ENCODE results near the gene ABI2. TPM values are rescaled to one million over a fixed set of nuclear protein-coding genes. Genes with fewer than 3 reads are reported as not detected.
"Not testable (repeated sequence)": the region's sequence is repeated elsewhere in the genome, so short reads cannot be mapped to it uniquely, and the experiment has no call there.

The ABI2 gene
- total RNA-seq, 4 donors from 2014 or later, result 19.8 to 25.1 (median 22.8) TPM

DNA sequence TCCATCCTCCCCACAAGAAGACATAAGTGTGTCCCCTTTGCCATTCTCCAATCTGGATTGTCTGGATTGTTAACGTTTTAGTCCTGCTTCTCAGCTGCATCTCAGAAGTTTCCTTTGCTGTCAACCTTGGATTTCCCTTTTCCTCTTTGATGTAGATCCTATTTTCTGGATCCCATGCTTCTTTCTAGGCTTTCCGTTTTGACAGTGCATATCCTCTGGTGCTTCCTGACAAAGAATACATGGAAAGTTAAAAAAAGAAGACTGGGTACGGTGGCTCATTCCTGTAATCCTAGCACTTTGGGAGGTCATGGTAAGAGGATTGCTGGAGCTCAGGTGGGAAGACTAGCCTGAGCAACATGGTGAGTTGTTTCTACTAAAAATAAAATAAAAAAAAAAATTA lies 26.8 kb downstream of the ABI2 start:
- TF ChIP-seq, protein P1, sequence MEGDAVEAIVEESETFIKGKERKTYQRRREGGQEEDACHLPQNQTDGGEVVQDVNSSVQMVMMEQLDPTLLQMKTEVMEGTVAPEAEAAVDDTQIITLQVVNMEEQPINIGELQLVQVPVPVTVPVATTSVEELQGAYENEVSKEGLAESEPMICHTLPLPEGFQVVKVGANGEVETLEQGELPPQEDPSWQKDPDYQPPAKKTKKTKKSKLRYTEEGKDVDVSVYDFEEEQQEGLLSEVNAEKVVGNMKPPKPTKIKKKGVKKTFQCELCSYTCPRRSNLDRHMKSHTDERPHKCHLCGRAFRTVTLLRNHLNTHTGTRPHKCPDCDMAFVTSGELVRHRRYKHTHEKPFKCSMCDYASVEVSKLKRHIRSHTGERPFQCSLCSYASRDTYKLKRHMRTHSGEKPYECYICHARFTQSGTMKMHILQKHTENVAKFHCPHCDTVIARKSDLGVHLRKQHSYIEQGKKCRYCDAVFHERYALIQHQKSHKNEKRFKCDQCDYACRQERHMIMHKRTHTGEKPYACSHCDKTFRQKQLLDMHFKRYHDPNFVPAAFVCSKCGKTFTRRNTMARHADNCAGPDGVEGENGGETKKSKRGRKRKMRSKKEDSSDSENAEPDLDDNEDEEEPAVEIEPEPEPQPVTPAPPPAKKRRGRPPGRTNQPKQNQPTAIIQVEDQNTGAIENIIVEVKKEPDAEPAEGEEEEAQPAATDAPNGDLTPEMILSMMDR (IDR thresholded peaks at IDR 0.05), result no peak
- no peak for ATAC-seq (ENCODE audit: low FRiP score)
- no peak for DNase-seq (ENCODE audit: low spot score)

DNA sequence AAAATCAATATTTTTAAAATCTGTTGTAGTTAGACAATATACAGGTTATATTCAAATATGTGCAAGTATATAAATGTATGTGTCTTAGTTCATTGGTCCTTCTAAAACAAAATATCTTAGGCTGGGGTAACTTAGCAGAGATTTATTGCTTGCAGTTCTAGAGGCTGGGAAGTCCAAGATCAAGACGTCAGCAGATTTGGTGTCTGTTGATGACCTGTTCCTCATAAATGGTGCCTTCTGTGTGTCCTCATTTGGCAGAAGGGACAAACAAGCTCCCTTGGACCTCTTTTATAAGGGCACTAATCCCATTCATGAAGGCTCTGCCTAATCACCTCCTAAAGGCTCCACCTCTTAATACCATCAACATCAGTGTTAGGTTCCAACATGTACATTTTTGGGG lies 31.3 kb downstream of the ABI2 start:
- TF ChIP-seq, protein P1 (IDR thresholded peaks at IDR 0.05), result no peak
- no peak for DNase-seq (ENCODE audit: low spot score)
- ATAC-seq (ENCODE audit: low FRiP score), result no peak

DNA sequence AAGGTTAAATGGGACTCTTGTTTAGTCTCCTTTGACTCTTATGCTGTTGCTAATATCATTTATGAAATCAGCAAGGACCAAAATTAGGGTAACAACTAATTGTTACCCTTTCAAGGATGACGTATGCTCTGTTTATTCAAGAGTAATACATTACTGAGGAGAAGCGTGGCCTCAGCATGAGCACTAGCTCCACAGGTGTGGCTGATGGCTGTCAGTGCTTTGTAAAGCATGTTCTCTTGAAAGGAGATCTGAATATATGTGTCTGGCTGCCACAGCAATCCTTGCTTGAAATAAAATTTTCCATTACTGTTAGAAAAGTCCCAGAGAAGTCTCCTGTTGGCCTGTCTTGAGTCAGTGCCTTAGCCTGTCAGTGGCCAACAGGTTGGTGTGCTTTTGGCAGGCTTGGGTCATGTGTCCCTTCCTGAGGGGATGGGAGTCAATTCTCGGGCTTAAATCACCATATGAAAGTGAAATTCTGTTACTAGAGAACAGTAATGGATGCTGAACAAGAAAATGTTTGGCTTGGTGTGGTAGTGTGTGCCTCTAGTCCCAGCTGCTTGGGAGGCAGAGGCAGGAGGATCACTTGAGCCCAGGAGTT lies 32.7 kb downstream of the ABI2 start:
- no peak for DNase-seq (ENCODE audit: low spot score)
- ATAC-seq (ENCODE audit: low FRiP score), result no peak
- TF ChIP-seq, protein P1 (IDR thresholded peaks at IDR 0.05), result no peak

DNA sequence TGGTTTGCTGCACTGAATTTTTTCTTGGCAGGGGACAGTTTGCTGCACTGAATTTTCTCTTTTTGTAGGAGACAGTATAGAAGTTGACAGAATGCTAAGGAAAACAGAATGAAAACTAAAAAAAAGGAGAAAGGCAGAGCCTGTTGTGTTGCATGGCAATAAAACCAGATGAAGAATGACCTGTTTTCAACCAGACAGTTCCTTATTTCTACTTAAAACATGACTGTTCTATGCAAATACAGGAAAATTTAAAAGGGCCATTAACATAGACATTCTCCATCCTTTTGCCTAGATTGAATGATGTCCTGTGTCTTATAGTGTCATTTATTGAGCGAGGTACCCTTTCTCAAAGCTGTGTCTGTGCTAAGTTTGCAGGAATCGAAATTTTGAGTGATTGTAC lies 33.3 kb downstream of the ABI2 start:
- DNase-seq (ENCODE audit: low spot score) (no peak), ATAC-seq (ENCODE audit: low FRiP score) (no peak)
- TF ChIP-seq, protein P1 (IDR thresholded peaks at IDR 0.05), result no peak

DNA sequence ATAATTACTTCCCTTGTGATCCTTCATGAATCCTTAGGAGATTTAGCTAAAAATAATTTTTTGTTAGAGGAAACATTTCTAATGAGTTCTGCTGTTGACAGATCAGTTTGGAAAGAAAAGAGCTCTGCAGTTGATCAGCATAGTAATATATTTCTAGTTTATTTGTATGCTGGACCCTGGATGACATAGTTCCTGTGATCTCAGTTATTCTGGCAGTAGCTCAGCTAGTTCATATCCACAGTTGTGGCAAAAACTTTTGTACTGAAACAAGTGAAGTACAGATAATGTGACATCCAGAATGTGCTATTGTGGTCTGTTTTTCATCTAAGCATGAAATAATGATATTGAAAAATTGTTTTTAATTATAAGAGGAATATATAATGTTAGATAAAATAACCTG lies 33.7 kb downstream of the ABI2 start:
- DNase-seq (ENCODE audit: low spot score) (no peak), ATAC-seq (ENCODE audit: low FRiP score) (no peak)
- TF ChIP-seq, protein P1 (IDR thresholded peaks at IDR 0.05), result no peak

DNA sequence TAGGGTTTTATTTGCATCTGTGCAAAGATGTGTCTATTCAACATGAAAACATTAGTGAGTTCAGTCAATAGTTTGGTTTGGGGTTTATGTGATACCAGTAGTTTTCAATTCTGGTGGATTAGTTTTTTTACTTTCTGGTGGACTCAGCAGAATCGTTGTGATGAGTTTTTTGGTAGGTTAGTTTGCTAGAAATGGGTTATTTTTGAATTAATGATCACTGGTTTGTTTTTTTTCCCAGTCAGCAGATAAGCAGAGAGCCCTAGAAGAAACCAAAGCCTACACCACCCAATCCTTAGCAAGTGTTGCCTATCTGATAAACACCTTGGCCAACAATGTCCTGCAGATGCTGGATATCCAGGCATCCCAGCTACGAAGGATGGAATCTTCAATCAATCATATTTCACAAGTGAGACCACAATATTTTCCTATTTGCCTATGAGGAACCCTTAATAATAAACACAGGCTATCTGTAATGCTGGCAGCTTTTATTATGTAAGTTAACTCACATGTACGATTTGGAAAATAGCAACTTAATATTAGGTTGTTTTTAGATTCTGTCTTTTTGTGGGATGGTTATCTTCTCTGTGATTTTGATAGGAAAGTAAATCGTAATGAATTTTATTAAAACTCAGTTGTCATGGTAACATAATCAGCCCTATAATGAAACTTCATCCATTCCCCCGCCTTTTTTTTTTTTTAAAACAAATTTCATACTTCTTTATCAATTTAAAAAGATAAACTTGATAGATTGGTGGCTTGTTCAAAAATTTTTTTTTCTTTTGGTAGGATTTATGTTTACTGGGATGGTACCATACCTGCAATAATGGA lies 38.7 kb downstream of the ABI2 start:
- no peak for ATAC-seq (ENCODE audit: low FRiP score)
- TF ChIP-seq, protein P1 (IDR thresholded peaks at IDR 0.05), result no peak

DNA sequence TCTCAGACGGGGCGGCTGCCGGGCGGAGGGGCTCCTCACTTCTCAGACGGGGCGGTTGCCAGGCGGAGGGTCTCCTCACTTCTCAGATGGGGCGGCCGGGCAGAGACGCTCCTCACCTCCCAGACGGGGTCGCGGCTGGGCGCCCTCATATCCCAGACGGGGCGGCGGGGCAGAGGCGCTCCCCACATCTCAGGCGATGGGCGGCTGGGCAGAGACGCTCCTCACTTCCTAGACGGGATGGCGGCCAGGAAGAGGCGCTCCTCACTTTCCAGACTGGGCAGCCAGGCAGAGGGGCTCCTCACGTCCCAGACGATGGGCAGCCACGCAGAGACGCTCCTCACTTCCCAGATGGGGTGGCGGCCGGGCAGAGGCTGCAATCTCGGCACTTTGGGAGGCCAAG lies 44.5 kb downstream of the ABI2 start:
- ATAC-seq (ENCODE audit: low FRiP score); DNase-seq (ENCODE audit: low spot score): not testable (repeated sequence)

More for the DNA sequence above, 38.7 kb downstream of the ABI2 start:
- DNase-seq (ENCODE audit: low spot score), result no peak
